ENCODE data around the gene PCDH19. TPM values are rescaled to one million over a fixed set of nuclear protein-coding genes. Genes with fewer than 3 reads are reported as not detected.

The PCDH19 gene
- total RNA-seq, 1 experiment from 2014 or later: 1.2 TPM

GRCh38 chrX:100395781-100396180, 14.3 kb downstream of the PCDH19 start:
- Mint-ChIP-seq H3K27me3 (ENCODE audit: low read depth) (peaks cover 97% of the 10 kb centered on the region), H3K36me3 (ENCODE audit: insufficient read depth in 1 of 3, low read depth in 3 of 3) (peaks cover 0 to 6% (median 2%) of the 10 kb centered on the region in 3 experiments; a peak in 5 of 7 replicates), H3K4me3 (no peak overlapping the region), H3K4me1 (peaks cover 18 to 24% of the 10 kb centered on the region in 2 experiments), H3K27ac (no peak overlapping the region), H3K9me3 (peaks cover 5 to 8% of the 10 kb centered on the region in 2 experiments)
- Histone ChIP-seq H3K4me2 (ENCODE audit: insufficient read depth, insufficient read length, low read length) (no peak overlapping the region), H3K27ac (ENCODE audit: insufficient read length, low read depth, low read length) (no peak overlapping the region), H4K5ac (ENCODE audit: insufficient read length, low read depth, low read length) (no peak overlapping the region), H3T11ph (ENCODE audit: low read length) (no peak overlapping the region), H2BK120ac (ENCODE audit: low read depth, low read length, poor library complexity, severe bottlenecking) (no peak overlapping the region), H3K14ac (ENCODE audit: insufficient read depth, low read length) (no peak overlapping the region), H4K8ac (replicated peaks; ENCODE audit: insufficient read length, low read depth, low read length) (no peak overlapping the region), H2AK5ac (ENCODE audit: insufficient read length, low read length) (no peak overlapping the region), H3K23me2 (ENCODE audit: insufficient read length, low read depth, low read length, poor library complexity, severe bottlenecking) (no peaks in the 10 kb centered on the region), H3K18ac (ENCODE audit: insufficient read length, low read depth, low read length) (no peak overlapping the region), H2BK20ac (ENCODE audit: low read depth, low read length, poor library complexity, severe bottlenecking) (no peak overlapping the region), H3K56ac (ENCODE audit: insufficient read length, low read depth, low read length) (no peak overlapping the region), H3K4me1 (ENCODE audit: insufficient read depth, low read length) (no peaks in the 10 kb centered on the region; the same call in 1 of the 2 replicates), H3K4ac (ENCODE audit: low read depth, low read length) (no peak overlapping the region), H2AFZ (ENCODE audit: low read length) (no peak overlapping the region), H4K91ac (ENCODE audit: insufficient read length, low read depth, low read length) (no peak overlapping the region), H2BK15ac (ENCODE audit: low read depth, low read length) (no peak overlapping the region), H2BK5ac (ENCODE audit: insufficient read length, low read length) (no peak overlapping the region), H3K9me3 (ENCODE audit: control insufficient read depth, low read depth, low read length) (no peaks in the 10 kb centered on the region), H3K9ac (ENCODE audit: extremely low read depth, insufficient read length, low read length) (no peak overlapping the region), H3K79me2 (ENCODE audit: insufficient read depth, low read length) (no peaks in the 10 kb centered on the region), H2BK12ac (ENCODE audit: insufficient read length, low read depth, low read length) (no peak overlapping the region), H3K79me1 (ENCODE audit: insufficient read depth, low read depth, low read length, poor library complexity, severe bottlenecking) (no peaks in the 10 kb centered on the region), H4K20me1 (ENCODE audit: control insufficient read depth, insufficient read depth, insufficient read length) (no peaks in the 10 kb centered on the region), H3K23ac (ENCODE audit: insufficient read length, low read depth, low read length) (no peak overlapping the region), H3K27me3 (ENCODE audit: insufficient read depth, low read length) (peaks cover 30% of the 10 kb centered on the region; the same call in 1 of the 2 replicates)
- DNase-seq: no peak
- TF ChIP-seq, protein P1, sequence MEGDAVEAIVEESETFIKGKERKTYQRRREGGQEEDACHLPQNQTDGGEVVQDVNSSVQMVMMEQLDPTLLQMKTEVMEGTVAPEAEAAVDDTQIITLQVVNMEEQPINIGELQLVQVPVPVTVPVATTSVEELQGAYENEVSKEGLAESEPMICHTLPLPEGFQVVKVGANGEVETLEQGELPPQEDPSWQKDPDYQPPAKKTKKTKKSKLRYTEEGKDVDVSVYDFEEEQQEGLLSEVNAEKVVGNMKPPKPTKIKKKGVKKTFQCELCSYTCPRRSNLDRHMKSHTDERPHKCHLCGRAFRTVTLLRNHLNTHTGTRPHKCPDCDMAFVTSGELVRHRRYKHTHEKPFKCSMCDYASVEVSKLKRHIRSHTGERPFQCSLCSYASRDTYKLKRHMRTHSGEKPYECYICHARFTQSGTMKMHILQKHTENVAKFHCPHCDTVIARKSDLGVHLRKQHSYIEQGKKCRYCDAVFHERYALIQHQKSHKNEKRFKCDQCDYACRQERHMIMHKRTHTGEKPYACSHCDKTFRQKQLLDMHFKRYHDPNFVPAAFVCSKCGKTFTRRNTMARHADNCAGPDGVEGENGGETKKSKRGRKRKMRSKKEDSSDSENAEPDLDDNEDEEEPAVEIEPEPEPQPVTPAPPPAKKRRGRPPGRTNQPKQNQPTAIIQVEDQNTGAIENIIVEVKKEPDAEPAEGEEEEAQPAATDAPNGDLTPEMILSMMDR (conservative IDR thresholded peaks at IDR 0.05): no peak
- no CpG with 5 or more reads among the region's 6 CpGs for WGBS (ENCODE audit: extremely low coverage, insufficient read length, low lambda C conversion rate)
